ENCODE measurements around the gene OBSL1.

DNA sequence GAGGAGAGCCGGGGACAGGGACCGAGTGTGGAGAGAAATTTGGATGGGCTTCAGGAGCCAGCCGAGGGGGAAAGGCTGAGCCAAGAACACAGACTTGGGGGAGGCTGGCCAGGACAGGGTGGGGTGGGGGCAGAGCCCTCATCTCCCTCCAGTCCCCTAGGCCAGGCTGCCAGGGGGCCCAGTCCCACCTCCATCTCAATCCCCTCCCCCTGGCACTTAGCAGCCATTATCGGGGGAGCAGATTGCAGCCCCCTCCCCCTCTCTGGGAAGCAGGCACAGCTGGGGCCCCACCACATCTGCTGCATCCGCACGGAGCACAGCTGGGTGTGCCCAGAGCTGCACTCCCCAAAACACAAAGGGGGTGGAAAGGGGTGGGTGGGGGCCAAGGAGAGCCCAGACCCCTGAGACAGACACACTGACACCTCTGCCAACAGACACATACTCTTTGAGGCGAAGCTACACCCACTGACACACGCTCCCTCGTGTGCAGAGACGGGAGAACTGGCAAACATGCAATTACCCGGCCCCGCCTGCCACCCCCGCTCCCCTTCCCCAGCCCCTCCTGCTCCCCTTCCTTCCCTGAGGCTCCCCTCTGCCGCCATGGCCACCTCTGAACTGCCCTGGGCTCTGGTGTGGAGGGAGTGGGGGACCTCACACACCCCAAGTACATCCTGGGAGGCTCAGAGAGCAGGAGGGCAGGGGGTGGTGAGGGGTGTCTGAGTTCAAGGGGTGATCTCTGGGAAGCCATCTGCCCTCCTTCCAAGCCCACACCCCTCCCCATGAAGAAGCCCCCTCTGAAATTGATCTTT, 62.2 kb downstream of the OBSL1 start:
- TF ChIP-seq, protein P1, sequence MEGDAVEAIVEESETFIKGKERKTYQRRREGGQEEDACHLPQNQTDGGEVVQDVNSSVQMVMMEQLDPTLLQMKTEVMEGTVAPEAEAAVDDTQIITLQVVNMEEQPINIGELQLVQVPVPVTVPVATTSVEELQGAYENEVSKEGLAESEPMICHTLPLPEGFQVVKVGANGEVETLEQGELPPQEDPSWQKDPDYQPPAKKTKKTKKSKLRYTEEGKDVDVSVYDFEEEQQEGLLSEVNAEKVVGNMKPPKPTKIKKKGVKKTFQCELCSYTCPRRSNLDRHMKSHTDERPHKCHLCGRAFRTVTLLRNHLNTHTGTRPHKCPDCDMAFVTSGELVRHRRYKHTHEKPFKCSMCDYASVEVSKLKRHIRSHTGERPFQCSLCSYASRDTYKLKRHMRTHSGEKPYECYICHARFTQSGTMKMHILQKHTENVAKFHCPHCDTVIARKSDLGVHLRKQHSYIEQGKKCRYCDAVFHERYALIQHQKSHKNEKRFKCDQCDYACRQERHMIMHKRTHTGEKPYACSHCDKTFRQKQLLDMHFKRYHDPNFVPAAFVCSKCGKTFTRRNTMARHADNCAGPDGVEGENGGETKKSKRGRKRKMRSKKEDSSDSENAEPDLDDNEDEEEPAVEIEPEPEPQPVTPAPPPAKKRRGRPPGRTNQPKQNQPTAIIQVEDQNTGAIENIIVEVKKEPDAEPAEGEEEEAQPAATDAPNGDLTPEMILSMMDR (IDR thresholded peaks at IDR 0.05): no peak
- TF ChIP-seq POLR2A (IDR thresholded peaks at IDR 0.05): no peak
- no peak for TF ChIP-seq POLR2AphosphoS5 (IDR thresholded peaks at IDR 0.05)
- no peak for TF ChIP-seq EP300 (IDR thresholded peaks at IDR 0.05)

All from upper lobe of left lung (tissue), 4 donors.